Measurements from ENCODE around the gene TMEM101. TPM values are rescaled to one million over a fixed set of nuclear protein-coding genes. Genes with fewer than 3 reads are reported as not detected.

TMEM101 gene
- total and polyA plus RNA-seq, 2 of the 13 experiments (the other 11 are each of a cell fraction or from before 2014, with no cell fraction given), result 72.0 to 100 TPM

DNA sequence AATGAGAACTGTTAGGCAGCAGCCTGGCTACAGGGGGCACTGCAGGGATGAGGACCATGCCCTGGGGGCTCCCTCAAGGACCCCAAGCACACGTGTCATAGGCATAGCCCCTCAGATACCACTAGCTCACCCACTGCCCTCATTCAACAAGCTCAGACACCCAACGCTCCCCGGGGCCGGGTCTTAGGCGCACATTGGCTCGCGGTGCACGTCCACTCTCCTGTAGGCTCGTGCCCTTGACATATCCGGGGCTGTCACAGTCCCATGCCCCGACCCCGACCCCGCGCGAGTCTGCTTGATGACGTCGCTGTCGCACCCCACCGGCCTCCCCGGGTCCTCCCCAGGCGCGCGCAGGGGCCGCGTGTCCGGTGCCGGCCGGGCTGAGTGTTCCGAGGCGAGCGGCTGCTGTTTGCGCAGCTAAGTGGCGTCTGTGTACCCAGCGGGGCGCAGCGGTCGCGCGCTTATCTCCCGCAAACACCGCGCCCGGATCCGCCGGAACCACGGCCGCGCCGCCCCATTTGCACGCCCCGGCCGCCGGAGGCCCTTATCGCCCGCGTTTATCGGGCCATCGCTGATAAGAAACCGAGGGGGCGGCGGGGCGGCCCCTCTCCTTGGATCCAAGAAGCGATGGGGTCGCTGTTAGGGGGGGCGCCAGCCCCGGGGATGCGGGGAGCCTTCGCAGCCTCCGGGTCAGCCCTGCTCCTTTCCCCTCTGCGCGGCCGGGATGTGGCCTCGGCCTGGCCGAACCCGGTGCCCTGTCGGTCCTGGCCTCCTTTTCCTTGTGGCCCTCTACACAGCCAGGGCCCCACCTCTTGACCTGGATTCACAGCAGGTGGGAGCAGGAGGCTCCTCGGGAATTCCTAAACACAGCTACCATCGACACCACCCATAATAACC lies 31.0 kb downstream of the TMEM101 start (continued):
- TF ChIP-seq, protein P1, sequence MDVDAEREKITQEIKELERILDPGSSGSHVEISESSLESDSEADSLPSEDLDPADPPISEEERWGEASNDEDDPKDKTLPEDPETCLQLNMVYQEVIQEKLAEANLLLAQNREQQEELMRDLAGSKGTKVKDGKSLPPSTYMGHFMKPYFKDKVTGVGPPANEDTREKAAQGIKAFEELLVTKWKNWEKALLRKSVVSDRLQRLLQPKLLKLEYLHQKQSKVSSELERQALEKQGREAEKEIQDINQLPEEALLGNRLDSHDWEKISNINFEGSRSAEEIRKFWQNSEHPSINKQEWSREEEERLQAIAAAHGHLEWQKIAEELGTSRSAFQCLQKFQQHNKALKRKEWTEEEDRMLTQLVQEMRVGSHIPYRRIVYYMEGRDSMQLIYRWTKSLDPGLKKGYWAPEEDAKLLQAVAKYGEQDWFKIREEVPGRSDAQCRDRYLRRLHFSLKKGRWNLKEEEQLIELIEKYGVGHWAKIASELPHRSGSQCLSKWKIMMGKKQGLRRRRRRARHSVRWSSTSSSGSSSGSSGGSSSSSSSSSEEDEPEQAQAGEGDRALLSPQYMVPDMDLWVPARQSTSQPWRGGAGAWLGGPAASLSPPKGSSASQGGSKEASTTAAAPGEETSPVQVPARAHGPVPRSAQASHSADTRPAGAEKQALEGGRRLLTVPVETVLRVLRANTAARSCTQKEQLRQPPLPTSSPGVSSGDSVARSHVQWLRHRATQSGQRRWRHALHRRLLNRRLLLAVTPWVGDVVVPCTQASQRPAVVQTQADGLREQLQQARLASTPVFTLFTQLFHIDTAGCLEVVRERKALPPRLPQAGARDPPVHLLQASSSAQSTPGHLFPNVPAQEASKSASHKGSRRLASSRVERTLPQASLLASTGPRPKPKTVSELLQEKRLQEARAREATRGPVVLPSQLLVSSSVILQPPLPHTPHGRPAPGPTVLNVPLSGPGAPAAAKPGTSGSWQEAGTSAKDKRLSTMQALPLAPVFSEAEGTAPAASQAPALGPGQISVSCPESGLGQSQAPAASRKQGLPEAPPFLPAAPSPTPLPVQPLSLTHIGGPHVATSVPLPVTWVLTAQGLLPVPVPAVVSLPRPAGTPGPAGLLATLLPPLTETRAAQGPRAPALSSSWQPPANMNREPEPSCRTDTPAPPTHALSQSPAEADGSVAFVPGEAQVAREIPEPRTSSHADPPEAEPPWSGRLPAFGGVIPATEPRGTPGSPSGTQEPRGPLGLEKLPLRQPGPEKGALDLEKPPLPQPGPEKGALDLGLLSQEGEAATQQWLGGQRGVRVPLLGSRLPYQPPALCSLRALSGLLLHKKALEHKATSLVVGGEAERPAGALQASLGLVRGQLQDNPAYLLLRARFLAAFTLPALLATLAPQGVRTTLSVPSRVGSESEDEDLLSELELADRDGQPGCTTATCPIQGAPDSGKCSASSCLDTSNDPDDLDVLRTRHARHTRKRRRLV (CRISPR knock-in tag; IDR thresholded peaks at IDR 0.05), result no peak
- peak; percentile 79 for TF ChIP-seq XRCC5 (optimal IDR thresholded peaks at IDR 0.05; ENCODE audit: low read length)
- TF ChIP-seq RELA (CRISPR knock-in tag; IDR thresholded peaks at IDR 0.05), result no peak
- no peak for TF ChIP-seq JARID2 (CRISPR knock-in tag; IDR thresholded peaks at IDR 0.05; ENCODE audit: insufficient replicate concordance)
- TF ChIP-seq ARHGAP35 (CRISPR knock-in tag; IDR thresholded peaks at IDR 0.05; ENCODE audit: borderline replicate concordance), result peak; percentile 96
- TF ChIP-seq ZNF441 (CRISPR knock-in tag; IDR thresholded peaks at IDR 0.05; ENCODE audit: borderline replicate concordance), result peak; percentile 89
- no peak; the same call in 1 of the 2 replicates for TF ChIP-seq THYN1 (CRISPR knock-in tag; IDR thresholded peaks at IDR 0.05; ENCODE audit: borderline replicate concordance, low read depth)
- TF ChIP-seq ZSCAN20 (CRISPR knock-in tag; IDR thresholded peaks at IDR 0.05; ENCODE audit: borderline replicate concordance), result peak; percentile 85; the same call in 1 of the 2 replicates
- TF ChIP-seq ZFP82 (CRISPR knock-in tag; IDR thresholded peaks at IDR 0.05; ENCODE audit: borderline replicate concordance), result peak; percentile 89
- peak; percentile 54 for TF ChIP-seq FOXJ3 (CRISPR knock-in tag; IDR thresholded peaks at IDR 0.05; ENCODE audit: borderline replicate concordance)
- peak; percentile 82; the same call in 1 of the 2 replicates for TF ChIP-seq ZIK1 (CRISPR knock-in tag; IDR thresholded peaks at IDR 0.05; ENCODE audit: borderline replicate concordance, low read depth)
- no peak for TF ChIP-seq KLF11 (CRISPR knock-in tag; IDR thresholded peaks at IDR 0.05)
- 0 out of 2 replicates have a peak, but pooled peaks have one; percentile 38 for TF ChIP-seq CAMTA2 (CRISPR knock-in tag; IDR thresholded peaks at IDR 0.05; ENCODE audit: borderline replicate concordance)
- TF ChIP-seq SNAPC2 (CRISPR knock-in tag; IDR thresholded peaks at IDR 0.05), result 0 out of 2 replicates have a peak, but pooled peaks have one; percentile 57
- TF ChIP-seq KLF16 (CRISPR knock-in tag; IDR thresholded peaks at IDR 0.05), result peak; percentile 30 to 81; a peak in 2 of 4 replicates
- TF ChIP-seq TP53 (CRISPR knock-in tag; conservative IDR thresholded peaks at IDR 0.05), result peak; percentile 90; the same call in 1 of the 2 replicates
- peak; percentile 56 for TF ChIP-seq TCF7 (IDR thresholded peaks at IDR 0.05; ENCODE audit: low read depth)
- no peak for TF ChIP-seq ATRX (CRISPR knock-in tag; IDR thresholded peaks at IDR 0.05; ENCODE audit: borderline replicate concordance)
- TF ChIP-seq SP140L (CRISPR knock-in tag; IDR thresholded peaks at IDR 0.05; ENCODE audit: borderline replicate concordance), result no peak
- no peak for TF ChIP-seq PHB2 (IDR thresholded peaks at IDR 0.05; ENCODE audit: partially characterized antibody)
- no peak for TF ChIP-seq ZNF432 (CRISPR knock-in tag; IDR thresholded peaks at IDR 0.05; ENCODE audit: borderline replicate concordance)
- TF ChIP-seq DNMT1 (CRISPR knock-in tag; IDR thresholded peaks at IDR 0.05), result peak; percentile 88
- TF ChIP-seq NR3C1 (CRISPR knock-in tag; IDR thresholded peaks at IDR 0.05), result no peak
- TF ChIP-seq, protein P2, sequence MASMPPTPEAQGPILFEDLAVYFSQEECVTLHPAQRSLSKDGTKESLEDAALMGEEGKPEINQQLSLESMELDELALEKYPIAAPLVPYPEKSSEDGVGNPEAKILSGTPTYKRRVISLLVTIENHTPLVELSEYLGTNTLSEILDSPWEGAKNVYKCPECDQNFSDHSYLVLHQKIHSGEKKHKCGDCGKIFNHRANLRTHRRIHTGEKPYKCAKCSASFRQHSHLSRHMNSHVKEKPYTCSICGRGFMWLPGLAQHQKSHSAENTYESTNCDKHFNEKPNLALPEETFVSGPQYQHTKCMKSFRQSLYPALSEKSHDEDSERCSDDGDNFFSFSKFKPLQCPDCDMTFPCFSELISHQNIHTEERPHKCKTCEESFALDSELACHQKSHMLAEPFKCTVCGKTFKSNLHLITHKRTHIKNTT (CRISPR knock-in tag; IDR thresholded peaks at IDR 0.05), result no peak

Measured in HepG2 (cell line).